ENCODE measurements around the gene MAP4K3. TPM values are rescaled to one million over a fixed set of nuclear protein-coding genes. Genes with fewer than 3 reads are reported as not detected.

Gene MAP4K3
- total and polyA plus RNA-seq, 10 of the 15 experiments (the other 5 are each of a cell fraction or from before 2014, with no cell fraction given), result 0.04 to 0.95 (median 0.21) TPM; not detected in 1

DNA sequence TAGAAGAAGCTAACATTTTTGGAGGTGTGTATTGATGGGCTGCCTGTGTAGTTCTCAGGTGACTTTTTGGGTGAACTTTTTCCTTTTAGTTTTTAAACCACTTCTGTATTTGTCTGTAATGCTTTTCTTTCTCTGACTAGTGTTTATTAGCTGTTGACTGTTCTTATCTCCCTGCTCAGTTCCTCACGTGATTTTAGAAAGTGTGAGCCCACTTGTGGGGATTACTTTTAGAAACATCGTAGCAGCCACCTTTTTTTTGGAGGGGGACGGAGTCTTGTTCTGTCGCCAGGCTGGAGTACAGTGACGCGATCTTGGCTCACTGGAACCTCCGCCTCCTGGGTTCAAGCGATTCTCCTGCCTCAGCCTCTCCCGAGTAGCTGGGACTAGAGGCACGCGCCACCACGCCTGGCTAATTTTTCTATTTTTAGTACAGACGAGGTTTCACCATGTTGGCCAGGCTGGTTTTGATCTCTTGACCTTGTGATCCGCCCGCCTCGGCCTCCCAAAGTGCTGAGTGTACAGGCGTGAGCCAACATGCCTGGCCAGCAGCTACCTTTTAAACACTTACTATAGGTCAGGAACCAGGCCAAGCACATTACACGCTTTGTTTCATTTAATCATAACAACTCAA is 184.1 kb downstream of the MAP4K3 start:
- no peak for FAIRE-seq
- intact Hi-C loops (cut with micrococcal nuclease; ENCODE audit: unreplicated experiment), result no loop called here
- CTCF ChIA-PET, result interaction anchor here (1.2 to 2.1 kb wide), 4 partner anchors 9 to 305 kb away, joined by 4 to 5 read pairs (median 4); no protein-coding TSS in a partner anchor
- Histone ChIP-seq H3K4me3 (no peak overlapping the region), H3K27me3 (replicated peaks in 1 of 2; ENCODE audit: control insufficient read depth in 2 of 2, insufficient read depth in 2 of 2, low read length in 1 of 2) (no peaks in the 10 kb centered on the region), H3K9ac (ENCODE audit: control insufficient read depth, insufficient read depth, low read length) (no peak overlapping the region), H2AFZ (ENCODE audit: control insufficient read depth, low read depth, low read length) (no peak overlapping the region), H3K4me1 (ENCODE audit: control insufficient read depth, insufficient read depth, low read length) (no peaks in the 10 kb centered on the region), H3K9me3 (replicated peaks; ENCODE audit: control insufficient read depth, insufficient read depth, low read length) (no peaks in the 10 kb centered on the region; the same call in 2 of the 3 replicates), H3K4me2 (ENCODE audit: control insufficient read depth, insufficient read depth) (no peak overlapping the region), H3K79me2 (ENCODE audit: control insufficient read depth, insufficient read depth, low read length) (no peaks in the 10 kb centered on the region), H3K27ac (ENCODE audit: control insufficient read depth, insufficient read depth) (no peak overlapping the region), H3K36me3 (ENCODE audit: control insufficient read depth in 2 of 2, insufficient read depth in 2 of 2, low read length in 1 of 2) (no peaks in the 10 kb centered on the region), H4K20me1 (ENCODE audit: control insufficient read depth, insufficient read depth) (no peaks in the 10 kb centered on the region)
- RAD21 ChIA-PET (ENCODE audit: unreplicated experiment), result no interaction called here
- in situ Hi-C loops (cut with MboI), result no loop called here
- ATAC-seq, result no peak
- POLR2A ChIA-PET, result no interaction called here
- 80% methylated on average over 17 of the region's 18 CpGs for WGBS (ENCODE audit: insufficient coverage, insufficient replicate concordance, low lambda C conversion rate, missing lambda C conversion rate)
- TF ChIP-seq PAX8 (IDR thresholded peaks at IDR 0.05) (no peak), CEBPB (IDR thresholded peaks at IDR 0.05; ENCODE audit: borderline replicate concordance in 1 of 2, low read depth in 2 of 2, low read length in 2 of 2) (no peak), FOXM1 (IDR thresholded peaks at IDR 0.05; ENCODE audit: low read depth, low read length) (no peak), ZNF217 (IDR thresholded peaks at IDR 0.05) (no peak), EGR1 (IDR thresholded peaks at IDR 0.05; ENCODE audit: borderline replicate concordance in 1 of 2, low read depth in 2 of 2, low read length in 2 of 2) (no peak), NFYB (IDR thresholded peaks at IDR 0.05; ENCODE audit: insufficient read depth, low read depth, low read length) (no peak), STAT1 (conservative IDR thresholded peaks at IDR 0.05) (no peak), NFYA (IDR thresholded peaks at IDR 0.05; ENCODE audit: borderline replicate concordance, low read depth, low read length) (no peak), RB1 (IDR thresholded peaks at IDR 0.05; ENCODE audit: borderline replicate concordance) (no peak), SP1 (IDR thresholded peaks at IDR 0.05; ENCODE audit: low read depth, low read length) (no peak), RUNX3 (IDR thresholded peaks at IDR 0.05; ENCODE audit: low read length) (no peak)
- no TSS peak for BruUV-seq (replicated peaks)
- no peak for DNase-seq (ENCODE audit: low read depth, low spot score)
- SMC1A ChIA-PET (ENCODE audit: uncharacterized antibody, unreplicated experiment), result interaction anchor here (1.5 kb wide), 1 partner anchor 11 kb away, joined by 3 read pairs; no protein-coding TSS in a partner anchor
